Esophagus muscularis mucosa (tissue), 4 donors: ENCODE measurements around the gene ACO1. TPM values are rescaled to one million over a fixed set of nuclear protein-coding genes. Genes with fewer than 3 reads are reported as not detected.
A peak's percentile ranks its signal among the peaks of the same experiment; 100 is the strongest.
"Not testable (repeated sequence)": the region's sequence is repeated elsewhere in the genome, so short reads cannot be mapped to it uniquely, and the experiment has no call there.

ENCODE experiments used
- DNase-seq: peaks from one replicate; pipeline ENCODE4 v3.0.0-alpha.2; 2017; ENCODE audit errors: extremely low spot score
- H3K27ac ChIP-seq, 4 donors: fragments of 200-600 bp; sonication (generic); replicated peaks in 1 of 4; 1 replicate in 3 of 4; 2 replicates in 1 of 4; pipeline ENCODE4 v1.5.1; 2016 to 2019; ENCODE audit warnings: mild to moderate bottlenecking in 1 of 4
- H3K27me3 ChIP-seq, 4 donors: fragments of 200-600 bp; sonication (generic); one replicate each; pipeline versions ENCODE4 v1.5.1 to v1.6.0; 2016 to 2019
- H3K36me3 ChIP-seq, 4 donors: fragments of 200-600 bp; sonication (generic); one replicate each; pipeline ENCODE4 v1.5.1; 2016 to 2019
- H3K4me1 ChIP-seq, 4 donors: fragments of 200-600 bp; sonication (generic); one replicate each; pipeline ENCODE4 v1.5.1; 2016 to 2019
- H3K4me3 ChIP-seq, 4 donors: fragments of 200-600 bp; sonication (generic); 1 replicate in 2 of 4; 2 replicates in 2 of 4; pipeline ENCODE4 v1.5.1; 2016 to 2019; ENCODE audit warnings: mild to moderate bottlenecking in 4 of 4, moderate library complexity in 1 of 4
- H3K9me3 ChIP-seq, 4 donors: fragments of 200-600 bp; sonication (generic); 1 replicate in 3 of 4; 2 replicates in 1 of 4; pipeline ENCODE4 v1.5.1; 2016 to 2019
- EP300 ChIP-seq: sonication (generic); formaldehyde crosslinking; IDR thresholded peaks from one replicate; pipeline ENCODE4 v1.6.1; 2017; ENCODE audit warnings: antibody characterized with exemption
- POLR2A ChIP-seq: fragments of 450-650 bp; IDR thresholded peaks from one replicate; pipeline ENCODE4 v1.6.1; 2017; ENCODE audit warnings: antibody characterized with exemption, moderate library complexity, mild to moderate bottlenecking, low read depth
- POLR2AphosphoS5 ChIP-seq, 2 donors: sonication (generic); formaldehyde crosslinking; IDR thresholded peaks; one replicate each; pipeline ENCODE4 v1.6.1; 2017; ENCODE audit warnings: antibody characterized with exemption in 2 of 2
- WGBS: methylation state at CpG from one replicate; pipeline ENCODE4 v1.1.5; 2018; 5-methylcytosine and 5-hydroxymethylcytosine counted together
- intact Hi-C: fragments of 100-400 bp; cut with DNase I; formaldehyde crosslinking; loops from one replicate; pipeline ENCODE4 v1.15.1; 2023
- total RNA-seq, 4 donors: library from RNA; depleted of rRNA; stranded (reverse); fragments of >200 nt; gene quantifications; one replicate each; pipeline versions ENCODE4 v1.1.0 to v1.2.1, GENCODE V29; 2016
- TF ChIP-seq, protein P1 (sequence below), 3 experiments: fragments of 200-600 bp in 2 of 3; fragments of 450-650 bp in 1 of 3; sonication (generic) in 2 of 3; IDR thresholded peaks; one replicate each; pipeline ENCODE4 v1.5.1; 2017 to 2019; ENCODE audit warnings: antibody characterized with exemption in 3 of 3, mild to moderate bottlenecking in 2 of 3, moderate library complexity in 1 of 3

ACO1 gene
- total RNA-seq, 4 donors from 2014 or later = 64.4 to 91.9 (median 86.5) TPM

DNA sequence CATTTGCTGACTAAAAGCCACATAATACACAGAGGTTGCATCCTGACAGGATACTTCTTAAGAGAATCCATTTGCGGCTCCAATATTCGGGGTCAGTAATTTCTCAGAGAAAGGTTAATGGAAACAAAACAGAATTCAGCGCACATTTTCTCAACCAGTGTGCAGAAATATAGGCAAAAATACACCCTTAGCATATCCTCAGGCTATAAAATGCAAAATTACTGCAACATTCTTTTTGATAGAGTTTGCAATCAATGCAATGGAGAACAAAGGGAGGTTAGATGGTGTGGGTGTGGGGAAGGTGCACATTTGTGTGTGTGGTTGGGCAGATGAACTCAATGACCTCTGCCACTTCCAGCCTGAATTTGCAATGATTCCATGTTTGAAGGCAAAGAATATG lies 35.4 kb upstream of the ACO1 start:
- no peak overlapping the region for H3K4me3 ChIP-seq
- no peaks in the 10 kb centered on the region for H3K36me3 ChIP-seq
- WGBS = 90% methylated on average over 3 of the region's 3 CpGs
- no peak overlapping the region for H3K27ac ChIP-seq
- intact Hi-C loops = no loop called here
- H3K4me1 ChIP-seq = no peaks in the 10 kb centered on the region
- DNase-seq = no peak
- H3K9me3 ChIP-seq = no peaks in the 10 kb centered on the region
- TF ChIP-seq POLR2A = no peak
- no peak for TF ChIP-seq EP300
- TF ChIP-seq, protein P1, sequence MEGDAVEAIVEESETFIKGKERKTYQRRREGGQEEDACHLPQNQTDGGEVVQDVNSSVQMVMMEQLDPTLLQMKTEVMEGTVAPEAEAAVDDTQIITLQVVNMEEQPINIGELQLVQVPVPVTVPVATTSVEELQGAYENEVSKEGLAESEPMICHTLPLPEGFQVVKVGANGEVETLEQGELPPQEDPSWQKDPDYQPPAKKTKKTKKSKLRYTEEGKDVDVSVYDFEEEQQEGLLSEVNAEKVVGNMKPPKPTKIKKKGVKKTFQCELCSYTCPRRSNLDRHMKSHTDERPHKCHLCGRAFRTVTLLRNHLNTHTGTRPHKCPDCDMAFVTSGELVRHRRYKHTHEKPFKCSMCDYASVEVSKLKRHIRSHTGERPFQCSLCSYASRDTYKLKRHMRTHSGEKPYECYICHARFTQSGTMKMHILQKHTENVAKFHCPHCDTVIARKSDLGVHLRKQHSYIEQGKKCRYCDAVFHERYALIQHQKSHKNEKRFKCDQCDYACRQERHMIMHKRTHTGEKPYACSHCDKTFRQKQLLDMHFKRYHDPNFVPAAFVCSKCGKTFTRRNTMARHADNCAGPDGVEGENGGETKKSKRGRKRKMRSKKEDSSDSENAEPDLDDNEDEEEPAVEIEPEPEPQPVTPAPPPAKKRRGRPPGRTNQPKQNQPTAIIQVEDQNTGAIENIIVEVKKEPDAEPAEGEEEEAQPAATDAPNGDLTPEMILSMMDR (IDR thresholded peaks at IDR 0.05) = no peak
- no peak for TF ChIP-seq POLR2AphosphoS5 (IDR thresholded peaks at IDR 0.05)
- H3K27me3 ChIP-seq = no peaks in the 10 kb centered on the region

DNA sequence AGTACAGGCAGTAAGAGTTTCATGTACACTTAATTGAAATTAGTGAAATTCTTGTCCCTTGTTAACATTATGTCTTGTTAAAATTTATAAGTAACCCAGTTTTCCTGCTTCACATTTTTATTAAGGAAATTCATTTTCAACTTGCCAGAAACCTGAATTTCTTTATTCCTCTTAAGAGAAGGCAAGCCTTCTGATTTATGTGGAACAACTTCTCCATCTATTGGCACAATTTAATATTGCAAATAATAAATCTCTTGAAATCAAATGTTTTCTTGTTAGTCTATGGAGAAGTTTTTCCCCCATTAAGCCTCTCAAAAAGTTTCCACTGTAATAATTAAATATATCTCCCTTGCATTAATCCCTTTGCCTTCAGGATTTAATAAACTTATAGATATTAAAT lies 33.8 kb upstream of the ACO1 start:
- Histone ChIP-seq H3K9me3 (no peaks in the 10 kb centered on the region), H3K4me1 (no peaks in the 10 kb centered on the region), H3K36me3 (no peaks in the 10 kb centered on the region), H3K27me3 (no peaks in the 10 kb centered on the region), H3K27ac (no peak overlapping the region), H3K4me3 (no peak overlapping the region)
- intact Hi-C loops = no loop called here
- DNase-seq = no peak
- TF ChIP-seq, protein P1 (IDR thresholded peaks at IDR 0.05) = peak in 2 of 3 experiments; percentile 28 to 33
- TF ChIP-seq EP300 = no peak

DNA sequence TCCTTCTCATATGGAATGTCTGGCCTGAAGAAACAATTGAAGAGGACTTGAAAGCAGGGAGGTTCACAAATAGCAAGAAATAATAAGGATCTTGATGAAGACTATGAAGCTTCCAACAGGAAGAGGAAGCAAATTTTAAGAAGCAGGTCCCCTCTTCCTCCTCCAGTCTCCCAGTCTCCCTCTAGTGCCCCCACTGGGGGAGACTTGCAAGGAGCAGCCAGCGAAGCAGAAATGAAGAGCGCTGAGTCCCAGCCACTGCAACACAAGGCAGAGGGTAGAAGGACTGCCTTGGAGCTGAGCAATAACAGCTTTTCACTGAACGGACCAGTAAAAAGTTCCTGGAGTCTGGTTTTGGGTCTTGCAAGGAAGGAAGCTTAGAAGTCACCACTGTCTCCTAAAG lies 32.6 kb upstream of the ACO1 start:
- TF ChIP-seq EP300 = no peak
- TF ChIP-seq POLR2AphosphoS5 (IDR thresholded peaks at IDR 0.05) = no peak
- TF ChIP-seq, protein P1 (IDR thresholded peaks at IDR 0.05) = no peak
- no peak for TF ChIP-seq POLR2A
- H3K4me1 ChIP-seq = no peaks in the 10 kb centered on the region
- no peak overlapping the region for H3K4me3 ChIP-seq
- DNase-seq = no peak
- H3K27me3 ChIP-seq = no peaks in the 10 kb centered on the region
- intact Hi-C loops = no loop called here
- H3K27ac ChIP-seq = no peak overlapping the region
- no peaks in the 10 kb centered on the region for H3K36me3 ChIP-seq
- H3K9me3 ChIP-seq = no peaks in the 10 kb centered on the region
- 70% methylated on average over 3 of the region's 3 CpGs for WGBS

DNA sequence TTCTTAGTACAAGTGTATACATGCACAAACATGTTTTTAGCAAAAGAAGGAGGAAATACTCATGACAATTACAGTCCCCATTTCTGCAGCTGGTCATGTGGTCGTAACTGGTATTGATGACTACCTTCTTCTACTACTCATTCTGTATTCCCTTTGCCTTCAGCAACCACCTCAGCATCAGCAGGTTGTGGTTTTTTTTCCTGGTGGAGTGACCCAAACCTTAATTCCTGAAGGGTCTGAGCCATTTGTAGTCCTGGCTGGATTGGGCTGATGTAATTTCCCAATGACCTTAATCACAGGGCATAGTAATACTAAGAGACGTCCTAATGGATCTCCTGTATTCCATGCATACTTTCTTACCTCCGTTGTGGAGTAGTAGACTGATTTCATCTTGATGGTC lies 31.0 kb upstream of the ACO1 start:
- H3K27ac ChIP-seq, H3K36me3 ChIP-seq, H3K9me3 ChIP-seq, intact Hi-C loops, H3K4me3 ChIP-seq, H3K27me3 ChIP-seq, DNase-seq, H3K4me1 ChIP-seq: not testable (repeated sequence)
- 85% methylated on average over 3 of the region's 3 CpGs for WGBS

DNA sequence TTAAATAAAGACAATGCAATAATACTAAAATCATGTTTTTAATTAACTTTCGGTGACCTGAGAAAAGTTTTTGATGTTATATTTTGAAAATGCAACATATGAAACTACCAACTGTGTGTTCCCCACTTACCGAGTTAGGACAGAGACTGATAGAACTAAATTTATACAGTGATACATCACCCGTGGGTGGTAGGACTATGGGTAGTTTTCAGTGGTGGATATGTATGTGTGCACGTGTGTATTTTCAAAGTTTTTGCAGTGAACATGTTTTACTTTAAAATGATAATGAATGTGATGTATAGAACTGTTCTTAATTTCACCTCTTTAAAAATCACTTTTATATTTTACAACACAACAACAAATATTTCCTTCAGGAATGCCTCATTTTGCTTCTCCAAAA lies 25.0 kb upstream of the ACO1 start:
- H3K9me3 ChIP-seq = no peaks in the 10 kb centered on the region
- no peak for TF ChIP-seq POLR2AphosphoS5 (IDR thresholded peaks at IDR 0.05)
- TF ChIP-seq, protein P1 (IDR thresholded peaks at IDR 0.05) = no peak
- no peak for TF ChIP-seq EP300
- no peak for TF ChIP-seq POLR2A
- intact Hi-C loops = no loop called here

More for the DNA sequence above, 25.0 kb upstream of the ACO1 start:
- Histone ChIP-seq H3K4me3 (no peak overlapping the region), H3K4me1 (no peaks in the 10 kb centered on the region), H3K36me3 (no peaks in the 10 kb centered on the region), H3K27ac (no peak overlapping the region), H3K27me3 (no peaks in the 10 kb centered on the region)
- WGBS = 77% methylated on average over 4 of the region's 4 CpGs
- no peak for DNase-seq
